HEK293 (cell line): ENCODE measurements around the gene KCNE3.

ENCODE experiments used
- KLF1 ChIP-seq: fragments of 450-650 bp; formaldehyde crosslinking; IDR thresholded peaks from 2 replicates; pipeline ENCODE4 v1.5.1; 2016; ENCODE audit warnings: missing biosample characterization, missing genetic modification characterization
- KLF10 ChIP-seq: fragments of 450-650 bp; IDR thresholded peaks from 2 replicates; pipeline ENCODE4 v1.5.1; 2018; ENCODE audit warnings: missing biosample characterization, mild to moderate bottlenecking, missing genetic modification characterization
- SP2 ChIP-seq: fragments of 450-650 bp; formaldehyde crosslinking; IDR thresholded peaks from 2 replicates; pipeline ENCODE4 v1.5.1; 2016; ENCODE audit warnings: missing biosample characterization, missing genetic modification characterization
- ZNF266 ChIP-seq: fragments of 450-650 bp; formaldehyde crosslinking; IDR thresholded peaks from 2 replicates; pipeline ENCODE4 v1.5.1; 2016; ENCODE audit warnings: missing biosample characterization, missing genetic modification characterization, low read depth
- ZNF544 ChIP-seq: fragments of 450-650 bp; formaldehyde crosslinking; IDR thresholded peaks from 2 replicates; pipeline ENCODE4 v1.5.0; 2017; ENCODE audit warnings: missing biosample characterization, missing genetic modification characterization
- ZNF549 ChIP-seq: fragments of 450-650 bp; IDR thresholded peaks from 2 replicates; pipeline ENCODE4 v1.5.1; 2018; ENCODE audit warnings: missing biosample characterization, missing genetic modification characterization, mild to moderate bottlenecking, inconsistent platforms, moderate library complexity
- TF ChIP-seq, protein P1 (sequence below): fragments of 450-650 bp; formaldehyde crosslinking; IDR thresholded peaks from 2 replicates; pipeline ENCODE4 v1.5.1; 2016; ENCODE audit warnings: missing biosample characterization, missing genetic modification characterization
- TF ChIP-seq, protein P2 (sequence below): fragments of 450-650 bp; formaldehyde crosslinking; IDR thresholded peaks from 2 replicates; pipeline ENCODE4 v1.5.1; 2016; ENCODE audit warnings: missing biosample characterization, missing genetic modification characterization, borderline replicate concordance
- TF ChIP-seq, protein P3 (sequence below): fragments of 450-650 bp; formaldehyde crosslinking; IDR thresholded peaks from 2 replicates; pipeline ENCODE4 v1.5.1; 2016; ENCODE audit warnings: missing biosample characterization, missing genetic modification characterization

DNA sequence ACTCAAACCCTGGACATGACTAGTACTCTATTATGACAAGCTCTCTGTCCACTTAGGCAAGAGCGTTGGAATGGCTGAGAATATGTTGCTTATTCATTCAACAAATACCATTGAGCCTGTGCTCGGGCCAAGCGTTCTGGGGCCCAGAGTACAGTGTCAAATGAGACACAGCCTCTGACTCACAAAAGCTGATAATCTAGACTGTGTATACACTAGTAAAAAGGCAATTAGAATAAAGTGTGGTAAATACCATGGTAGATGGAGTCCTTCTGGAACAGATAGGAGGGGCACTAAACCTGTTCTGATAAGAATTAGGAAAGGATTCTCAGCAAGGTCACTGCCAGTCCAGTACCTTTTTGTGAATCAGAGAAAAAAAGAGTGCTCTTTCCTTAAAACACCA lies 24.7 kb downstream of the KCNE3 start:
- TF ChIP-seq, protein P1, sequence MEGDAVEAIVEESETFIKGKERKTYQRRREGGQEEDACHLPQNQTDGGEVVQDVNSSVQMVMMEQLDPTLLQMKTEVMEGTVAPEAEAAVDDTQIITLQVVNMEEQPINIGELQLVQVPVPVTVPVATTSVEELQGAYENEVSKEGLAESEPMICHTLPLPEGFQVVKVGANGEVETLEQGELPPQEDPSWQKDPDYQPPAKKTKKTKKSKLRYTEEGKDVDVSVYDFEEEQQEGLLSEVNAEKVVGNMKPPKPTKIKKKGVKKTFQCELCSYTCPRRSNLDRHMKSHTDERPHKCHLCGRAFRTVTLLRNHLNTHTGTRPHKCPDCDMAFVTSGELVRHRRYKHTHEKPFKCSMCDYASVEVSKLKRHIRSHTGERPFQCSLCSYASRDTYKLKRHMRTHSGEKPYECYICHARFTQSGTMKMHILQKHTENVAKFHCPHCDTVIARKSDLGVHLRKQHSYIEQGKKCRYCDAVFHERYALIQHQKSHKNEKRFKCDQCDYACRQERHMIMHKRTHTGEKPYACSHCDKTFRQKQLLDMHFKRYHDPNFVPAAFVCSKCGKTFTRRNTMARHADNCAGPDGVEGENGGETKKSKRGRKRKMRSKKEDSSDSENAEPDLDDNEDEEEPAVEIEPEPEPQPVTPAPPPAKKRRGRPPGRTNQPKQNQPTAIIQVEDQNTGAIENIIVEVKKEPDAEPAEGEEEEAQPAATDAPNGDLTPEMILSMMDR (tag by site-specific recombination) = no peak
- TF ChIP-seq, protein P2, sequence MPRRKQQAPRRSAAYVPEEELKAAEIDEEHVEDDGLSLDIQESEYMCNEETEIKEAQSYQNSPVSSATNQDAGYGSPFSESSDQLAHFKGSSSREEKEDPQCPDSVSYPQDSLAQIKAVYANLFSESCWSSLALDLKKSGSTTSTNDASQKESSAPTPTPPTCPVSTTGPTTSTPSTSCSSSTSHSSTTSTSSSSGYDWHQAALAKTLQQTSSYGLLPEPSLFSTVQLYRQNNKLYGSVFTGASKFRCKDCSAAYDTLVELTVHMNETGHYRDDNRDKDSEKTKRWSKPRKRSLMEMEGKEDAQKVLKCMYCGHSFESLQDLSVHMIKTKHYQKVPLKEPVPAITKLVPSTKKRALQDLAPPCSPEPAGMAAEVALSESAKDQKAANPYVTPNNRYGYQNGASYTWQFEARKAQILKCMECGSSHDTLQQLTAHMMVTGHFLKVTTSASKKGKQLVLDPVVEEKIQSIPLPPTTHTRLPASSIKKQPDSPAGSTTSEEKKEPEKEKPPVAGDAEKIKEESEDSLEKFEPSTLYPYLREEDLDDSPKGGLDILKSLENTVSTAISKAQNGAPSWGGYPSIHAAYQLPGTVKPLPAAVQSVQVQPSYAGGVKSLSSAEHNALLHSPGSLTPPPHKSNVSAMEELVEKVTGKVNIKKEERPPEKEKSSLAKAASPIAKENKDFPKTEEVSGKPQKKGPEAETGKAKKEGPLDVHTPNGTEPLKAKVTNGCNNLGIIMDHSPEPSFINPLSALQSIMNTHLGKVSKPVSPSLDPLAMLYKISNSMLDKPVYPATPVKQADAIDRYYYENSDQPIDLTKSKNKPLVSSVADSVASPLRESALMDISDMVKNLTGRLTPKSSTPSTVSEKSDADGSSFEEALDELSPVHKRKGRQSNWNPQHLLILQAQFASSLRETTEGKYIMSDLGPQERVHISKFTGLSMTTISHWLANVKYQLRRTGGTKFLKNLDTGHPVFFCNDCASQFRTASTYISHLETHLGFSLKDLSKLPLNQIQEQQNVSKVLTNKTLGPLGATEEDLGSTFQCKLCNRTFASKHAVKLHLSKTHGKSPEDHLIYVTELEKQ (tag by site-specific recombination) = no peak
- TF ChIP-seq ZNF544 (tag by site-specific recombination) (no peak), SP2 (tag by site-specific recombination) (no peak), ZNF266 (tag by site-specific recombination) (no peak), KLF10 (tag by site-specific recombination) (no peak), ZNF549 (no peak), KLF1 (no peak)
- TF ChIP-seq, protein P3, sequence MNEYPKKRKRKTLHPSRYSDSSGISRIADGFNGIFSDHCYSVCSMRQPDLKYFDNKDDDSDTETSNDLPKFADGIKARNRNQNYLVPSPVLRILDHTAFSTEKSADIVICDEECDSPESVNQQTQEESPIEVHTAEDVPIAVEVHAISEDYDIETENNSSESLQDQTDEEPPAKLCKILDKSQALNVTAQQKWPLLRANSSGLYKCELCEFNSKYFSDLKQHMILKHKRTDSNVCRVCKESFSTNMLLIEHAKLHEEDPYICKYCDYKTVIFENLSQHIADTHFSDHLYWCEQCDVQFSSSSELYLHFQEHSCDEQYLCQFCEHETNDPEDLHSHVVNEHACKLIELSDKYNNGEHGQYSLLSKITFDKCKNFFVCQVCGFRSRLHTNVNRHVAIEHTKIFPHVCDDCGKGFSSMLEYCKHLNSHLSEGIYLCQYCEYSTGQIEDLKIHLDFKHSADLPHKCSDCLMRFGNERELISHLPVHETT (tag by site-specific recombination) = no peak
